ENCODE results near the gene KLHL28.
"Not testable (repeated sequence)": the region's sequence is repeated elsewhere in the genome, so short reads cannot be mapped to it uniquely, and the experiment has no call there.

The KLHL28 gene

DNA sequence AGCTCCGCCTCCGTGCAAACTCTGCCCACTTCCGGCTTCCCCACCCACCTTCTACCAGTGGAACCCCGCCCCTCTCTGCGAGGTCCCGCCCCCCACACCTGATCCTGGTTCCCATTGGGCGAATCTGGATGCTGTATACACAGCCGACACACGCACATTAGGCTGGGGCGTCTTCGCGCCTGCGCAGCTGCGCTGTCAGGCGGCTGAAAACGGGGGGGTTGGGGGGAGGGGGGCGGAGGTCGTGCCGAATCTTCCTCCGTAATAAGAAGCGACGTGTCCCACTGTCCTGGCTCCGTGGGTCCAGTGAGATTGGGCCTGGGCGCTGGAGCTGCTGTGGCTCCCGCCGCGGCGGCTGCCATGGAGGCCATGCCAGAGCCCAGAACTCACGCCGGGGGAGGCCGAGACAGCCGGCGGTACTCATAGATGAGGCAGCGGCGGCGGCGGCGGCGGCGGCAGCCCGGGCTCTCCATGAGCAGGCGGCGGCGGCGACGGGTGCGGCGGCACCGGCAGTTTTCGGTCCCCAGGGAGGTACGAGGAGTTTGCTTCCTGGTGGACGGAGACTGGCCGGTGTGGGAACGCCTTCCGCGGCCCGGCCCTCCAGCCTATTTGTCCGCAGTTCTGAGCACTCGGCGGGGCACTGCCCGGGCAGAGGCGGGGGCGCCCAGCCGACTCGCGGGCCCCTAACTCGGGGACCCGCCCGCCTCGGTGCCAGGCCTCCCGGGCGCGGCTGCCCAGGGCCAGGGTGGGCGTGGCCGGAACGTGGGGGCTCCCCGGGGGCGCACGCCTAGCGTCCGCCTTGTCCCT, 64.5 kb downstream of the KLHL28 start:
- DNase-seq (ENCODE audit: extremely low read depth, insufficient read length), result peak; percentile 95
- Histone ChIP-seq H3K4me3 (replicated peaks; ENCODE audit: low read depth, low read length) (peak overlapping the region; percentile 83), H3K27me3 (replicated peaks; ENCODE audit: control insufficient read depth, insufficient read depth, low read length) (no peaks in the 10 kb centered on the region), H3K36me3 (ENCODE audit: control insufficient read depth, insufficient read depth, low read length) (no peaks in the 10 kb centered on the region)
- no peak for TF ChIP-seq CTCF (IDR thresholded peaks at IDR 0.05; ENCODE audit: insufficient read depth, low read length, poor library complexity, severe bottlenecking)

- no peak for TF ChIP-seq CTCF (IDR thresholded peaks at IDR 0.05; ENCODE audit: insufficient read depth, low read length, poor library complexity, severe bottlenecking)
- Histone ChIP-seq H3K27me3 (replicated peaks; ENCODE audit: control insufficient read depth, insufficient read depth, low read length) (no peaks in the 10 kb centered on the region), H3K4me3 (replicated peaks; ENCODE audit: low read depth, low read length) (no peak overlapping the region; the same call in 1 of the 2 replicates), H3K36me3 (ENCODE audit: control insufficient read depth, insufficient read depth, low read length) (no peaks in the 10 kb centered on the region)
- no peak for DNase-seq (ENCODE audit: extremely low read depth, insufficient read length)
These were observed 65.3 kb downstream of the KLHL28 start for GRCh38 chr14:44896275-44897040.

DNA sequence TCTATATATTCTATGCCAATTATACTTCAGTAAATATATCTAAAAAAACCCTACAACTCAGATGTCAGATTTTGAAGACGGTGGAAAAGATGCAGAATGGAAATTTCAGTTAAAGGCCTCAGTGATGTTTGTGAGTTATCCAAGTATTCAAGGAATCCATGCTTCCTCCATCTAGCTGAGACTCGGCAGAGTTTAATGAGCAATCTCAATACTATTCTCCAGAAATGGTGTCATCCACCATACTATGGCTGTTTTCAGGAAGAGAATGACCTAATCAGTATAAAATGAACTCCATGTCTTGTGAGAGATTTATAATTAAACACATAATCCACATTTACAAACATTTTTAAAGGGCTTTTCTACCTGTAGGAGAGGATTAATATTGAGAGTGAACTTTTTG, 66.0 kb downstream of the KLHL28 start:
- Histone ChIP-seq H3K27me3 (replicated peaks; ENCODE audit: control insufficient read depth, insufficient read depth, low read length) (no peaks in the 10 kb centered on the region), H3K36me3 (ENCODE audit: control insufficient read depth, insufficient read depth, low read length) (no peaks in the 10 kb centered on the region), H3K4me3 (replicated peaks; ENCODE audit: low read depth, low read length) (no peak overlapping the region)
- TF ChIP-seq CTCF (IDR thresholded peaks at IDR 0.05; ENCODE audit: insufficient read depth, low read length, poor library complexity, severe bottlenecking), result no peak
- DNase-seq (ENCODE audit: extremely low read depth, insufficient read length), result no peak

DNA sequence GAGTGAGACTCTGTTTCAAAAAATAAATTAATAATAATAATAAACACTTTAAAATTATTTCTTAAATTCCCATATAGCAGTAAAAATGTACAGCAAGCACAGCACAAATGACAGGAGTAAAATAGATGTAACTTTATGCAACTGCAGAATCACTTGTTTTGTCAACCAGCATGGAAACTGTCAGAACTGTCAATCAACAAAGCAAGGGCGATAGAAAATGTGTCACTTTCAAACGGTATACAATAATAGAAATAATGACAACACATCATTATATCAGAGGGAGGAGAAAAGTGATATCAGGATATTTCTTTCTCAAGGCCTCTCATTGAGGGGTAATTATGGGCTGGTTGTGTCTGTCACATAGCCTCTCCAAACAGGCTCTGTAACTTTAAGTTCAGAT, 68.2 kb downstream of the KLHL28 start:
- Histone ChIP-seq H3K4me3 (replicated peaks; ENCODE audit: low read depth, low read length) (no peak overlapping the region), H3K27me3 (replicated peaks; ENCODE audit: control insufficient read depth, insufficient read depth, low read length) (no peaks in the 10 kb centered on the region), H3K36me3 (ENCODE audit: control insufficient read depth, insufficient read depth, low read length) (no peaks in the 10 kb centered on the region)
- TF ChIP-seq CTCF (IDR thresholded peaks at IDR 0.05; ENCODE audit: insufficient read depth, low read length, poor library complexity, severe bottlenecking), result no peak
- DNase-seq (ENCODE audit: extremely low read depth, insufficient read length), result no peak

DNA sequence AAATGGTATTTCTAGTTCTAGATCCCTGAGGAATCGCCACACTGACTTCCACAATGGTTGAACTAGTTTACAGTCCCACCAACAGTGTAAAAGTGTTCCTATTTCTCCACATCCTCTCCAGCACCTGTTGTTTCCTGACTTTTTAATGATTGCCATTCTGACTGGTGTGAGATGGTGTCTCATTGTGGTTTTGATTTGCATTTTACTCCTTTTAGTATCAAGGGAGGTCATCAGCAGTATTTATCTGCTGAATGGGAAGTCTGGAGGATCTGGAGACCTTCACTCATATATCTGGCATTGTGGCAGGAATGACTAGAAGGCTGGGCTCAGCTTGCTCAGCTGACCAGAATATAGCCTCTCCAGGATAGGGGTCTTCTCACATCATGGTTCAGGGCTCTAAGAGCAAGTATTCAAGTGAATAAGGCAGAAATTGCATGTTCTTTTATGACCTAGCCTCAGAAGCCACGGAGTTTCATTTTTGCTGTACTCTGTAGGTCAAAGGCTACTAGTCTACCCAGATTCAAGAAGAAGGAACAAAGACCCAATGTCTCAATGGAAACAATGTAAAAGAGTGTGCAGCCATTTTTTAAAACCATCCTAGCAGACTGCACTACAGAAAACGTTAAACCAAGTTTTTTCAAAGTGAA, 69.9 kb downstream of the KLHL28 start:
- not testable (repeated sequence) for DNase-seq (ENCODE audit: extremely low read depth, insufficient read length); H3K27me3 ChIP-seq (replicated peaks; ENCODE audit: control insufficient read depth, insufficient read depth, low read length); H3K36me3 ChIP-seq (ENCODE audit: control insufficient read depth, insufficient read depth, low read length); H3K4me3 ChIP-seq (replicated peaks; ENCODE audit: low read depth, low read length)
